Left ventricle myocardium inferior (tissue), 1 donor: Measurements from ENCODE around the gene TKTL1. TPM values are rescaled to one million over a fixed set of nuclear protein-coding genes. Genes with fewer than 3 reads are reported as not detected.

Experiments used
- DNase-seq: peaks from one replicate; pipeline ENCODE4 v3.0.0-alpha.2; 2020
- H3K27ac ChIP-seq: fragments of 200-600 bp; replicated peaks from 2 replicates; pipeline ENCODE4 v1.8.0; 2021
- H3K27me3 ChIP-seq: fragments of 200-600 bp; 2 replicates; pipeline ENCODE4 v1.8.0; 2021; ENCODE audit warnings: low read depth
- H3K36me3 ChIP-seq: fragments of 200-600 bp; 2 replicates; pipeline ENCODE4 v1.8.0; 2021
- H3K4me1 ChIP-seq: fragments of 200-600 bp; 2 replicates; pipeline ENCODE4 v1.8.0; 2021
- H3K4me3 ChIP-seq: fragments of 200-600 bp; 2 replicates; pipeline ENCODE4 v1.8.0; 2021; ENCODE audit warnings: mild to moderate bottlenecking, moderate library complexity
- H3K9me3 ChIP-seq: fragments of 200-600 bp; replicated peaks from 2 replicates; pipeline ENCODE4 v1.8.0; 2021
- intact Hi-C: fragments of 100-400 bp; cut with micrococcal nuclease; formaldehyde crosslinking; loops from one replicate; pipeline ENCODE4 v1.11.0; 2022
- total RNA-seq: library from RNA; stranded (reverse); fragmentation: NEBNext Ultra II Directional; extraction: Animal tissue kit (Norgen Biotek cat#: 25700); gene quantifications from one replicate; pipeline ENCODE4 v1.2.1, GENCODE V29; 2021
- TF ChIP-seq, protein P1 (sequence below): fragments of 200-600 bp; IDR thresholded peaks from 2 replicates; pipeline ENCODE4 v1.8.0; 2021; ENCODE audit warnings: antibody characterized with exemption, mild to moderate bottlenecking, borderline replicate concordance
- donor health status: DM: no; HTN: yes; CAD: no; lungs with severe emphysema.

Gene TKTL1
- total RNA-seq, 1 donor from 2014 or later = 11.7 TPM

DNA sequence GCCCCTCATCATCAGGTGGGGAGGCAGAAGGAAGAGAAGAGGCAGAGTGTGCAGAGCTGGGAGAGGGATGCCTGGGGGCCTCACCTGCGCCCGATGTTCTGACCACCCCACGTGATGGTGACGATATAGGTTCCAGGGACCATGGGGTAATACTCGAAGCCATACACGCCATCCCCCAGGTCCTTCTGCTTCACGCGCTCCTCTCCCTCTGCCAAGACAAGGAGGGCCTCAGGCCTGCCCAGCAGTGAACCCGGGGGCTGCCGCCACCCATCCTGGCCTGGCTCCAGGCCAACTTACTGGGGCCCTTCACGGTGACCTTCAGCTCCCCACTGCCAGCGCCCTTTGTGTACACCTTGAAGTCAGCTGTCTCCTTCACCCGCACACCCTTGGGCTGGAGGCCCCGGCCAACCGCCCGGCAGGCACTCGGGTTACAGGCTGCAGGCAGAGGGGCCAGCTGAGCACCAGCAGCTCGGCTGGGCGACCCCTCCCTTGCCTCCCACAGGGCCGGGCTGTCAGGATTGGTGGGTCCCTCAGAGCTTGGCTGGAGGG is 69.5 kb downstream of the TKTL1 start:
- intact Hi-C loops = no loop called here
- TF ChIP-seq, protein P1, sequence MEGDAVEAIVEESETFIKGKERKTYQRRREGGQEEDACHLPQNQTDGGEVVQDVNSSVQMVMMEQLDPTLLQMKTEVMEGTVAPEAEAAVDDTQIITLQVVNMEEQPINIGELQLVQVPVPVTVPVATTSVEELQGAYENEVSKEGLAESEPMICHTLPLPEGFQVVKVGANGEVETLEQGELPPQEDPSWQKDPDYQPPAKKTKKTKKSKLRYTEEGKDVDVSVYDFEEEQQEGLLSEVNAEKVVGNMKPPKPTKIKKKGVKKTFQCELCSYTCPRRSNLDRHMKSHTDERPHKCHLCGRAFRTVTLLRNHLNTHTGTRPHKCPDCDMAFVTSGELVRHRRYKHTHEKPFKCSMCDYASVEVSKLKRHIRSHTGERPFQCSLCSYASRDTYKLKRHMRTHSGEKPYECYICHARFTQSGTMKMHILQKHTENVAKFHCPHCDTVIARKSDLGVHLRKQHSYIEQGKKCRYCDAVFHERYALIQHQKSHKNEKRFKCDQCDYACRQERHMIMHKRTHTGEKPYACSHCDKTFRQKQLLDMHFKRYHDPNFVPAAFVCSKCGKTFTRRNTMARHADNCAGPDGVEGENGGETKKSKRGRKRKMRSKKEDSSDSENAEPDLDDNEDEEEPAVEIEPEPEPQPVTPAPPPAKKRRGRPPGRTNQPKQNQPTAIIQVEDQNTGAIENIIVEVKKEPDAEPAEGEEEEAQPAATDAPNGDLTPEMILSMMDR = no peak
- H3K4me1 ChIP-seq = peaks cover 46% of the 10 kb centered on the region
- no peak overlapping the region for H3K4me3 ChIP-seq
- peaks cover 74% of the 10 kb centered on the region for H3K36me3 ChIP-seq
- H3K27ac ChIP-seq = peak overlapping the region; percentile 95
- H3K9me3 ChIP-seq = no peaks in the 10 kb centered on the region
- H3K27me3 ChIP-seq = no peaks in the 10 kb centered on the region
- DNase-seq = no peak

DNA sequence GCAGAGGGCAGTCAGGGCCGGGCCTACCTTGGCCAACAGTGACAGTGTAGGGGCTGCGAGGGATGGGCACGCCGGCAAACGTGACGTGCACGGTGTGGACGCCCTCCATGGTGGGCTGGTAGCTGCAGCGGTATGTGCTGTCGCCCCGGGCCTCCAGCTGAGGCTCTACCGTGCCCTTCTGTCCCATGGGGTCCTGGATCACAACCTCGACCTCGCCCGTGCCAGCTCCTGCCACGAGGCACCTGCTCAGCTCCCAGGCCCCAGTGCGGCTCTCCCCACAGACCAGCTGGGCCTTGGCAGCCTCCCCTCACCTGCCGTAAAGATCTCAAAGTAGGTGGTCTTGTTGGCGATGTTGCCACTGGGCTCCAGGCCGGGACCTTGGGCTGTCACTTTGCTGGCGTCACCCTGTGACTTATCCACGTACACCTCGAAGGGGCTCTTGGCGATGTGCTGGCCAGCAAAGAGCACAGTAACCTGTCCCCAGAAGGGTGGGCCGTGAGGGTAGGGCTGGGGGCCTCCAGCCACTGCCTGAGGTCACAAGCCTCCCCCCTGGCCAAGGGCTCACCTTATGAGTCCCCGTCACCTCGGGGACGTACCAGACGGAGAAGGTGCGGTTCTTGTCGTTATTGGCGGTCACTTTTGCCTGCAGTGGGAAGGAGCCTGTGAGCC is 70.5 kb downstream of the TKTL1 start:
- DNase-seq = no peak
- Histone ChIP-seq H3K27ac (peak overlapping the region; percentile 95), H3K36me3 (peaks cover 67% of the 10 kb centered on the region), H3K27me3 (no peaks in the 10 kb centered on the region), H3K9me3 (no peaks in the 10 kb centered on the region), H3K4me1 (peaks cover 51% of the 10 kb centered on the region), H3K4me3 (peak overlapping the region; percentile 87)
- TF ChIP-seq, protein P1 = no peak
- intact Hi-C loops = no loop called here

DNA sequence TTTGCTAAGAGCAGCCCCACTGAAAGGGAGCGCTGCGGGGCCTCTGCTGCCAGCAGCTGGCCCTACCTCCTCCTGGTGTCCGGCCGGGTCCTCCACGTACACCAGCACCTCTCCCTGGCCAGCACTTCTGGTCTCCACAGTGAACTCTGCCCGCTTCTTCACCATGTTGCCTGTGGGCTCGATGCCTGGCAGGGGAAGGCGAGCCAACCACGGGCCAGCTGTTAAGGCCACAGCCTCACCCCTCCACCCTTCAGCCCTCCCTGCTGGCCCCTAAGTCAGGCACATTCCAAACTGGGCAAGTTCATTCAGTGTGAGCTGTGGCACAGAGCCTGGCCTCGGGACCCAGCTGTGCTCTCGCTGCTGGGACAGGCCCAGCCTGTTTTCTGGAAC is 71.1 kb downstream of the TKTL1 start:
- peak overlapping the region; percentile 87 for H3K4me3 ChIP-seq
- H3K27ac ChIP-seq = peak overlapping the region; percentile 95
- TF ChIP-seq, protein P1 = no peak
- peaks cover 54% of the 10 kb centered on the region for H3K4me1 ChIP-seq
- H3K9me3 ChIP-seq = no peaks in the 10 kb centered on the region
- H3K36me3 ChIP-seq = peaks cover 62% of the 10 kb centered on the region
- DNase-seq = peak; percentile 56
- H3K27me3 ChIP-seq = no peaks in the 10 kb centered on the region
- intact Hi-C loops = no loop called here

DNA sequence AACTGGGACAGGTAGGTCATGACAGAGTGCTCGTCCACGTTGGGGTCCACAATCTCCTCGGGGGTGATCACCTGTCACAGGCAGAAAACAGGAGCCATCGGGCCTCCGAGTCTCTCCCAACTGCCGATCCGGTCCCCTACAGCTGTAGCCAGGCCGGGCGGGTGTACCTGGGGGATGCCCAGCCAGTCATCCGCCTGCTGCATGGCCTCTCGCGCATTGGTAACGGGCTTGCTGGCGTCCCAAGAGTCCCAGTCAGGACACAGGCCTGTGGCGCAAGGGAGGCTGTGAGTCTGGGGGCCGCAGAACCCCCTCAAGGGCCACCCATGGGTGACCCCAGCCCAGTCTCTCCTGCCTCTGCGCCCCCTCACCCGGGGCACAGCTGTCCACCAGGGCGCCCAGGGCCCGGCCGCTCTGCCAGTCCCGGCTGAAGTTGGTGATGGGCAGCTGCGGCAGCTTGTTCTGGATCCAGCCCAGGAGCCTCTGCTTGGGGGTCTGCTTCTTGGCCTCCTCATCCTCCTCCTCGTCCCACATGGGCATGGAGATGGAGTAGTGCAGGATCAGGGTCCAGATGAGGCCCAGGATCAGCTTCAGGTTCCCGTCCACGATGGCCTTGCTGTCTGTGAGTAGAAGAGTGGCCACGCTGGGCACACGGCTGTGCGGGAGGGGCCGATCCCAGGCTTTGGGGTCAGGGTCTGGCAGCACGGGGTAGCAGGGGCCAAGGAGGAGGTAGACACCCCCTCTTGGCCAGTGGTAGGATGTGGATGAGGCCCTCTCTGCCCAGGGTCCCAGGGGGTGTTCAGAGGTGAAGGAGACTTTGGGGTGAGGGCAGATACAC is 72.1 kb downstream of the TKTL1 start:
- Histone ChIP-seq H3K36me3 (peaks cover 52% of the 10 kb centered on the region), H3K27ac (peak overlapping the region; percentile 95), H3K4me1 (peaks cover 64% of the 10 kb centered on the region), H3K4me3 (peak overlapping the region; percentile 87), H3K9me3 (no peaks in the 10 kb centered on the region), H3K27me3 (no peaks in the 10 kb centered on the region)
- no peak for DNase-seq
- TF ChIP-seq, protein P1 = no peak
- intact Hi-C loops = no loop called here

DNA sequence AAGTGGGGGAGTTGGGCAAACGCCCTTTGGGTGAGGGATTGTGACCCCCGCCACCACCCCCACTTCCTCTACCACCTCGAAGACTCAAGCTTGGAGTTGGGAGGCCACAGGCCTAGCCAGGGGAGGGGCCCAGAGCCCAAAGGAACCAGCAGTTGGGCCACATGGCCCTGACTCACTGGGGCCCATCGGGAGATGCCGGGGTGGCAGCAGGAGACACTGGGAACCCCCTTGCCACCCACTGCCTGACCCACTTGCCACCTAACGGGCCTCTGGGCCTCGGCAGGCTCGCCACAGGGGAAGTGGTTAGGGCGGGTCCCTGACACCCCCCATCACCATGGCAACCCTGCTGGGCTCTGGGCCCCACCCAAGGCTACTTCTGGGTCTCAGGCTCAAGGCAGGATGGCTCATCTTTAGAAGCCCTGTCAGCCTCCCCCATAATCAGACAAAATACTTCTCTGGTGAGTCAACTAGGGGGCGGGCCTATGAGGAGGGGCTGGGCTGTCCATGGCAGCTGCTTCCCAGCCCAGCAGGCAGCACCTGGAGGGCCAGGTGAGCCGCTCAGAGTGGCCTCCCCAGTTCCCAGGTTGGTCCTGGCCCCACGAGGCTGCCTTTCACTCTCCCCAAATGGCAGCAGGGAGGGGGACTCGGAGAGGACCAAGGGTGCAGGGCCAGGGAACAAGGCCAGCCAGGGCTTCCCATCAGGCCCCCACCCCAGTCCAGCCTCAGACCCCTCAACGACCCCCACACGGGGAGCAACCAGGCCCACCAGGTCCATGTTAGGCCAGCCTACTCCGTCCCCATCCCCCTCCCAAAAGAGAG is 73.2 kb downstream of the TKTL1 start:
- TF ChIP-seq, protein P1 = no peak
- Histone ChIP-seq H3K9me3 (no peaks in the 10 kb centered on the region), H3K27ac (peak overlapping the region; percentile 95), H3K27me3 (no peaks in the 10 kb centered on the region), H3K4me3 (peak overlapping the region; percentile 87), H3K4me1 (peaks cover 76% of the 10 kb centered on the region), H3K36me3 (peaks cover 40% of the 10 kb centered on the region)
- DNase-seq = peak; percentile 68
- intact Hi-C loops = no loop called here
